Urinary bladder (tissue), 4 donors: Measurements from ENCODE around the gene ASPRV1. TPM values are rescaled to one million over a fixed set of nuclear protein-coding genes. Genes with fewer than 3 reads are reported as not detected.
"Not testable (repeated sequence)": the region's sequence is repeated elsewhere in the genome, so short reads cannot be mapped to it uniquely, and the experiment has no call there.

Experiments
- DNase-seq: peaks from one replicate; pipeline ENCODE4 v3.0.0-alpha.2; 2015; ENCODE audit errors: extremely low spot score
- H3K27ac ChIP-seq: one replicate; pipeline ENCODE4 v1.5.1; 2013; ENCODE audit warnings: low read depth, mild to moderate bottlenecking, moderate library complexity
- H3K36me3 ChIP-seq: one replicate; pipeline ENCODE4 v1.6.1; 2013; ENCODE audit warnings: mild to moderate bottlenecking, moderate library complexity; ENCODE audit not compliant: insufficient read depth
- H3K4me1 ChIP-seq: one replicate; pipeline ENCODE4 v1.6.1; 2013; ENCODE audit warnings: mild to moderate bottlenecking, moderate library complexity; ENCODE audit not compliant: insufficient read depth
- H3K4me3 ChIP-seq: one replicate; pipeline ENCODE4 v1.5.1; 2013; ENCODE audit warnings: low read depth, low read length
- WGBS: extraction: QIAGEN DNeasy Blood & Tissue Kit; methylation state at CpG from one replicate; pipeline ENCODE4 v1.1.7; 2013; 5-methylcytosine and 5-hydroxymethylcytosine counted together
- polyA plus RNA-seq: library from polyadenylated mRNA; stranded (reverse); fragments of 200-250 nt; gene quantifications from one replicate; pipeline ENCODE4 v1.2.3, GENCODE V29; 2013
- total RNA-seq: library from RNA; depleted of rRNA; stranded (reverse); fragments of >200 nt; gene quantifications from one replicate; pipeline ENCODE4 v1.2.3, GENCODE V29; 2014
- donor health status: healthy with polysubstance abuse.
- donor health status: healthy.

The ASPRV1 gene
- total and polyA plus RNA-seq, 2 donors: 1.9 to 2.9 TPM

DNA sequence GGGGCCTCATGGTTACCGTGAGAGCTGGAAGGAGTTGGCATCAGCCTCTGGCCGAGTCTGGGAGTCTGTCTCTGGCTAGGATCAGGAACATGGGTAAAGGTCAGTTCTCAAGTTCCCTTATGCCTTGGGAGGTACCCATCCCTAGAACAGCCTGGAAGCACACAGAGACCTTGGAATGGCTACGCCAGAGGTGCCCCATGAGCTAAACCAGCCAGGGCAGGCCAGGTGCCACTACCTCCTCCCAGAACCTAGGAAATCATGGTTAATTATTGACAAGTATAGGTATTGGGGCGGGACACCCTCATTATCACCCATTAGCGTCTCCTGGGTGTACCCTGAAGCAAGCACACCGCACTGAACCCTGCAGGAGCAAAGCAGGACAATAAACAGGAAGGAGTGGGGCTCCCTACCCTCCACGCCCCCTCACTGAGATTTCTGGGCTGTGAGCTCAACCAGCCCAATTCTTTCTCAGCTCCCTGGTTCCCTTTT, 3.0 kb upstream of the ASPRV1 start:
- no peak for DNase-seq
- 88% methylated on average over 7 of the region's 7 CpGs for WGBS
- Histone ChIP-seq H3K36me3 (no peaks in the 10 kb centered on the region), H3K27ac (no peak overlapping the region), H3K4me1 (no peaks in the 10 kb centered on the region), H3K4me3 (no peak overlapping the region)

DNA sequence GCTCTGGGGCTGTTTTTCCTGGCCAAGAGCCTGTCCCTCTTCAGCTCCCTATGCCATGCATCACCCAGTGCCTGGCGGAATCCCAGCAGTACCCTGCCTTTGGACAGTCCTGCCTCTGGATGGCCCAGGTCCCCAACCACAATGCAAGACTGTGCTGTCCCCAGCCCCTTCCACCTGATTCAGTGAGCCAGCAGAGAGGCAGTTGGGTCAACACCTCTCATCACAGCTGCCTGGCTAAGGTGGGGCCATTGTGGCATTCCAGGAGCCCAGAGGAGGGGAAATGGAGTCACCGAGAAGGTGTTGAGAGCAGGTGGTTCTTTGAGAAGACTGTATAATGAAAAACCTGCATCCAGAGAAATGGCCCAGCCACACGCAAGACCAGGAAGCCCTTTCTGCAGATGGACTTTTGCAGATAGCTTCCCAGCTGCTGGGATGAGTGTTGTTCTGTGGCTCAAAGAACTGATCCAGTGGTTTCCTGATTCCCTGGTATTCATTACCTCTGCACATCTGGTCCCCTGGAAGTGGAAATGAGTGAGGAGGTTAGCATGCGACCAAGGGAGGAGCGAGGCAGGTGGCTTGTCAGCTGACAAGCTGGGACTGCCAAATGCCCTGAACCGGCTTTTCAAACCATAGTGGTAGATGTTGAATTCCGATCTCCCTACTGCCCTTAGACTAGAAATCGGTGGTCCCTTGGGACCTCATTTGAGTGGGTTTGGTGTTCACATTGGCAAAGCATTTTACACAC, 1.7 kb upstream of the ASPRV1 start:
- no peak for DNase-seq
- H3K4me3 ChIP-seq: no peak overlapping the region
- no peaks in the 10 kb centered on the region for H3K4me1 ChIP-seq
- H3K36me3 ChIP-seq: no peaks in the 10 kb centered on the region
- 97% methylated on average over 8 of the region's 8 CpGs for WGBS
- H3K27ac ChIP-seq: no peak overlapping the region

DNA sequence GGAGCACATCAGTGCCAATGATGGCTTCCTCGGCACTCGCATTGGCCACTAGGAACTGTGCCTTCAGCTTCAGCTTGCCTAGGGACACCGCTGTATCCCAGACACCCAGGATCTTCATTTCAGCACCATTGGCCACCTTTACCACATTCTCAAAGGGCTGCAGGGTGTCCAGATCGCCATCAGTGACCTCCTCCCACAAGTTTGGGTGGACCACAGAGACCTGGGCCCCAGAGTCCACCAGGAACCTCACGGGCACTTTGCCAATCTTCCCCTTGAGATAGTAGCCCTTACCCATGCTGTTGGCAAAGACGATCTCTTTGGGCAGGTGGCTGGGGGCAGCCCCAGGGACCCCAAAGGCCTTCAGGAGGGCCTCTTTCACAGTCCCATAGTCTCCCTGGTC, 610 bp downstream of the ASPRV1 start:
- Histone ChIP-seq H3K36me3 (no peaks in the 10 kb centered on the region), H3K27ac (no peak overlapping the region), H3K4me1 (no peaks in the 10 kb centered on the region), H3K4me3 (no peak overlapping the region)
- no peak for DNase-seq
- 97% methylated on average over 6 of the region's 6 CpGs for WGBS

GRCh38 chr2:69959425-69959824, 2.0 kb downstream of the ASPRV1 start:
- H3K27ac ChIP-seq: no peak overlapping the region
- 80% methylated on average over 5 of the region's 5 CpGs for WGBS
- no peaks in the 10 kb centered on the region for H3K4me1 ChIP-seq
- DNase-seq: no peak
- H3K36me3 ChIP-seq: no peaks in the 10 kb centered on the region
- no peak overlapping the region for H3K4me3 ChIP-seq

GRCh38 chr2:69958480-69958879, 3.0 kb downstream of the ASPRV1 start:
- Histone ChIP-seq H3K27ac (no peak overlapping the region), H3K4me3 (no peak overlapping the region), H3K4me1 (no peaks in the 10 kb centered on the region), H3K36me3 (no peaks in the 10 kb centered on the region)
- WGBS: 74% methylated on average over 6 of the region's 6 CpGs
- DNase-seq: no peak

- Histone ChIP-seq H3K4me1 (no peaks in the 10 kb centered on the region), H3K36me3 (no peaks in the 10 kb centered on the region), H3K27ac (no peak overlapping the region), H3K4me3 (no peak overlapping the region)
- DNase-seq: no peak
- WGBS: 40% methylated on average over 8 of the region's 8 CpGs
Observed at GRCh38 chr2:69957965-69958364, 3.5 kb downstream of the ASPRV1 start.

GRCh38 chr2:69956475-69956979, 4.9 kb downstream of the ASPRV1 start:
- H3K36me3 ChIP-seq: no peaks in the 10 kb centered on the region
- no peaks in the 10 kb centered on the region for H3K4me1 ChIP-seq
- WGBS: 91% methylated on average over 6 of the region's 6 CpGs
- no peak overlapping the region for H3K27ac ChIP-seq
- no peak for DNase-seq
- no peak overlapping the region for H3K4me3 ChIP-seq

DNA sequence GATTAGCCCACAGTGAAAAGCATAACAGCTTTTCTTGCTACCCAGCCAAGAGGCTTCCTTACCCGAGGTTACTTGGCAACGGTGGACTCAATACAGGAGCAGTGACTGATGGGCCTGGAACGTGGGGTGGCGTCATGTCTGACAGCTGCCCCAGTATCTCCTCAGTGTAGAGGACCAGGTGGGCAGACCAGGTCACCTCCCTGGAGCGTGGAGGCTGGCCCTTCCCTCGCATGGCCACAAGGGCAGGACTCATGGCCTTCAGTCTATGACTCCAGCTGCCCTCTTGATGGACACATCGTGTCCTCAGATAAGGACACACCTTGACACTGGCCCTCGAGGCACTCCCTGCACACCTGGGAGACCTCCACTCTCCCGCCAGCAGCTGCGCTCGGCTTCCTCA, 6.4 kb downstream of the ASPRV1 start:
- no peaks in the 10 kb centered on the region for H3K4me1 ChIP-seq
- H3K4me3 ChIP-seq: no peak overlapping the region
- no peaks in the 10 kb centered on the region for H3K36me3 ChIP-seq
- H3K27ac ChIP-seq: no peak overlapping the region
- DNase-seq: no peak
- WGBS: 91% methylated on average over 11 of the region's 11 CpGs

GRCh38 chr2:69954084-69954483, 7.3 kb downstream of the ASPRV1 start:
- no peak for DNase-seq
- WGBS: 97% methylated on average over 1 of the region's 1 CpG

DNA sequence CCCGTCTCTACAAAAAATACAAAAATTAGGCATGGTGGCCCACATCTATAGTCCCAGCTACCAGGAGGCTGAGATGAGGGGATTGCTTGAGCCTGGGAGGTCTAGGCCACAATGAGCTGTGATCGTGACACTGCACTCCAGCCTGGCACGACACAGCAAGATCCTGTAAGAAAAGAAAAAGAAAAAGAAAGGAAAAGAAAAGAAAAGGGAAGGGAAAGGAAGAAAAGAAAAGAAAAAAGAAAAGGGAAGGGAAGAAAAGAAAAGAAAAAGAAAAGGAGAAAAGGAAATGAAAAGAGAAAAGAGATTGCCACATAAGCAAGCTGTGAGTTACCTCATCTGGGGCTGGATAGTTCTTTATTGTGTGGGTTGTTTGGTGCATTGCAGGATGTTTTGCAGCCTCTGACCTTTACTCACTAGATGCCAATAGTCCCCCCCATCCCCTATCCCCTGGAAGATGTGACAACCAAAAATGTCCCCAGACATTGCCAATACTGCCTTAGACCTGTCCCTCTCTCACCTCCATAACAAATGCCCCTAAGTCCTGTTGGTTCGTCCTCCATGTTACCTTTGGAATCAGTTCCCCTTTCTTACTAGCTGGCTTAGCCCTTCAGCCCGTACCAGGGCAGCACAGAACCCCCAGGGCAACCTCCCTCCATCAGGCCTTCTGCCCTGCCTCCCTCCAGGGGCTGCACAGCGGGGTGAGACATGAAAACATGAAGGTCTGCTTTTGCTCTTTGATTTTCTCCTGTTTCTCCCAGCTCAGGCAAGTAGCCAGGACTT, 8.9 kb downstream of the ASPRV1 start:
- Histone ChIP-seq H3K36me3 (no peaks in the 10 kb centered on the region), H3K27ac (no peak overlapping the region), H3K4me3 (no peak overlapping the region), H3K4me1 (no peaks in the 10 kb centered on the region)
- no peak for DNase-seq
- 84% methylated on average over 6 of the region's 6 CpGs for WGBS

More at GRCh38 chr2:69954084-69954483, 7.3 kb downstream of the ASPRV1 start:
- H3K36me3 ChIP-seq: no peaks in the 10 kb centered on the region
- H3K27ac ChIP-seq: no peak overlapping the region
- H3K4me3 ChIP-seq: no peak overlapping the region
- H3K4me1 ChIP-seq: no peaks in the 10 kb centered on the region

GRCh38 chr2:69950671-69951070, 10.8 kb downstream of the ASPRV1 start:
- not testable (repeated sequence) for H3K27ac ChIP-seq, H3K4me1 ChIP-seq, H3K36me3 ChIP-seq, H3K4me3 ChIP-seq, DNase-seq
- WGBS: 95% methylated on average over 3 of the region's 3 CpGs

DNA sequence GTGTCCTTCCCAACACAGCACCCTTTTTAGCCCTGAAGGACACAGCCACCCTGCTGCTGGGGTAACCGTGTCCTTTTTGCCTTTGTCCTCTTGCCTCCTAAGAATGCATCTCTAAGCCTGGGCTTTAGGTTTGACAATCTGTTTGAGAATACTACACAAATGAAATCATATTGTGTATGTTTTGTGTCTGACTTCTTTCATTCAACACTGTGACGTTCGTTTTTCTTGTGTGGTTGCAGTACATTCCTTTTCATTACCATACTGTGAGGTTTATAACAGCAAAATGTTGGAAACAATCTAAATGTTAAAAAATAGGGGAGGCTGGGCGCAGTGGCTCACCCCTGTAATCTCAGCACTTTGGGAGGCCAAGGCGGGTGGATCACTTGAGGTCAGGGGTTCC, 11.2 kb downstream of the ASPRV1 start:
- no peak for DNase-seq
- 63% methylated on average over 5 of the region's 5 CpGs for WGBS
- Histone ChIP-seq H3K27ac (no peak overlapping the region), H3K4me3 (no peak overlapping the region), H3K36me3 (no peaks in the 10 kb centered on the region), H3K4me1 (no peaks in the 10 kb centered on the region)

DNA sequence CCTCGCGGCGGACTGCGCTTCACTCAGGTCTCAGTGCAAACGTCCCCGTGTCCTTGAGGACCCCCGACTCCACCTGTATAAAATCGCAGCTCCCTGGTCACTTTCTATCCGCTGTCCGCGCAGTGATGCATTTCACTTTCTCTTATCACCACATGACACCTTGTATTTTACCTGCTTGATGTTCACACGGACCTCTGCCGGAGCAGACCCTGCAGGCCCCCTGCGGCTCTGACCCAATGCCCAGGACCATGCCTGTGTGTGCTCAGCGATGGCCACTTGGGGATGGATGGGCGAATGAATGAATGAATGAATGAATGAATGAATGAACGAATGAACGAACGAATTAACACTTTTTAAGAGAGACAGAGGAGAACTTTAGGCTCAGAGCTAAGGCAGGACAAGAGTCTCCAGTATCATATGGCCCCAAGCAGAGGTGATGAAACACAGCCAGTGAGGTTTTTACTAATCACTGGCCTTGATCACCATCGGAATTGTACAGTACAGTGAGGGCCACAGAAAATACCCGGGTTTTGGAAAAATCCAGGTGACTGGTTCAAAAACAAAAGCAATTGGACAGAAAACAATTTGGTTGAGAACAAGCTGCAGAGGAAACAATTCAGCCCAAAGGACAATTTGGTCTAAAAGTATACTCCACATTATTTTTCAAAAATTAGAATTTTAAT, 12.3 kb downstream of the ASPRV1 start:
- H3K27ac ChIP-seq: no peak overlapping the region
- no peaks in the 10 kb centered on the region for H3K36me3 ChIP-seq
- no peaks in the 10 kb centered on the region for H3K4me1 ChIP-seq
- WGBS: 73% methylated on average over 21 of the region's 21 CpGs
- H3K4me3 ChIP-seq: no peak overlapping the region
- no peak for DNase-seq
